Nephron (organoid): ENCODE measurements around the gene VLDLR.
"Not testable (repeated sequence)": the region's sequence is repeated elsewhere in the genome, so short reads cannot be mapped to it uniquely, and the experiment has no call there.

Source experiments
- H3K27ac Mint-ChIP-seq, 3 experiments: 2 replicates each; pipeline ENCODE4 v1.8.0; 2020; ENCODE audit warnings: mixed read lengths in 3 of 3, mild to moderate bottlenecking in 2 of 3, moderate library complexity in 1 of 3
- H3K27me3 Mint-ChIP-seq: 2 replicates; pipeline ENCODE4 v1.8.0; 2021; ENCODE audit warnings: low read depth, mild to moderate bottlenecking, moderate library complexity, mixed read lengths
- H3K36me3 Mint-ChIP-seq: 2 replicates; pipeline ENCODE4 v1.8.0; 2020; ENCODE audit warnings: low read depth, mixed read lengths
- H3K4me1 Mint-ChIP-seq: 2 replicates; pipeline ENCODE4 v1.8.0; 2020; ENCODE audit warnings: mixed read lengths
- H3K4me3 Mint-ChIP-seq, 3 experiments: 2 replicates each; pipeline ENCODE4 v1.8.0; 2020; ENCODE audit warnings: mild to moderate bottlenecking in 3 of 3, mixed read lengths in 3 of 3, moderate library complexity in 2 of 3
- H3K9me3 Mint-ChIP-seq: 2 replicates; pipeline ENCODE4 v1.8.0; 2020; ENCODE audit warnings: mixed read lengths
- TF ChIP-seq, protein P1 (sequence below), 3 experiments: fragments of 200-600 bp; sonication (generic); IDR thresholded peaks; one replicate each; pipeline ENCODE4 v1.5.0; 2021; ENCODE audit warnings: antibody characterized with exemption in 3 of 3; ENCODE audit not compliant: unreplicated experiment in 3 of 3

The VLDLR gene

DNA sequence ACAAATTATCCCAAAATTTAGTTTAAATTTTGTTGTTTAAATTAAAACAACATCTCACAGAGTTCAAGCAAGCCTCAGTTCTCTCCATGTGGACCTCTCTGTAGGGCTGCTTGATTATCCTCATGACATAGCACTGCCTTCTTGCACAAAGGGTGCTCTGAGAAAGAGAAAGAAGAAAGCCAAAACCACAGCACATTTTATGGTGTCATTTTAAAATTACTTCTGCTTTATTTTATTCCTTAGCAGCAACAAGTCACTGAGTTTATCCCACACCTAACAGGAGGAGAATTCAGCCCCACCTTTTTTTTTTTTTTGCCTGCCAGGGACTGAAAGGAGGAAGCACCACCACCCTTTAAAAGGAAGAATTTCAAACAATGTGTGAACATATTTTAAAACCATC lies 82.9 kb downstream of the VLDLR start:
- H3K36me3 Mint-ChIP-seq: no peaks in the 10 kb centered on the region
- TF ChIP-seq, protein P1, sequence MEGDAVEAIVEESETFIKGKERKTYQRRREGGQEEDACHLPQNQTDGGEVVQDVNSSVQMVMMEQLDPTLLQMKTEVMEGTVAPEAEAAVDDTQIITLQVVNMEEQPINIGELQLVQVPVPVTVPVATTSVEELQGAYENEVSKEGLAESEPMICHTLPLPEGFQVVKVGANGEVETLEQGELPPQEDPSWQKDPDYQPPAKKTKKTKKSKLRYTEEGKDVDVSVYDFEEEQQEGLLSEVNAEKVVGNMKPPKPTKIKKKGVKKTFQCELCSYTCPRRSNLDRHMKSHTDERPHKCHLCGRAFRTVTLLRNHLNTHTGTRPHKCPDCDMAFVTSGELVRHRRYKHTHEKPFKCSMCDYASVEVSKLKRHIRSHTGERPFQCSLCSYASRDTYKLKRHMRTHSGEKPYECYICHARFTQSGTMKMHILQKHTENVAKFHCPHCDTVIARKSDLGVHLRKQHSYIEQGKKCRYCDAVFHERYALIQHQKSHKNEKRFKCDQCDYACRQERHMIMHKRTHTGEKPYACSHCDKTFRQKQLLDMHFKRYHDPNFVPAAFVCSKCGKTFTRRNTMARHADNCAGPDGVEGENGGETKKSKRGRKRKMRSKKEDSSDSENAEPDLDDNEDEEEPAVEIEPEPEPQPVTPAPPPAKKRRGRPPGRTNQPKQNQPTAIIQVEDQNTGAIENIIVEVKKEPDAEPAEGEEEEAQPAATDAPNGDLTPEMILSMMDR (IDR thresholded peaks at IDR 0.05; ENCODE audit: unreplicated experiment in 3 of 3): no peak
- peaks cover 4% of the 10 kb centered on the region for H3K27me3 Mint-ChIP-seq
- H3K4me1 Mint-ChIP-seq: no peaks in the 10 kb centered on the region
- no peaks in the 10 kb centered on the region for H3K9me3 Mint-ChIP-seq
- H3K4me3 Mint-ChIP-seq: no peak overlapping the region
- no peak overlapping the region for H3K27ac Mint-ChIP-seq

DNA sequence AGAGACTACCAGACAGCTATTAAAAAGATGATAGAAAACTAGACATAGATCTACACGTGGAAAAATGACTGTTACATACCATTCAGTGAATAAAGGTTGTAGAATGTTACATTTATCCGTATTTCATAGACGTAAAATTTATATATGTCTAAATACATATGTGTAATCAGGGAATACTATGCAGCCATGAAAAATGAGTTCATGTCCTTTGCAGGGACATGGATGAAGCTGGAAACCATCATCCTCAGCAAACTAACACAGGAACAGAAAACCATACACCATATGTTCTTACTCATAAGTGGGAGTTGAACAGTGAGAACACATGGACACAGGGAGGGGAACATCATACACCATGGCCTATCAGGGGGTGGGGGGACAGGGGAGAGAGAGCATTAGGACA lies 85.7 kb downstream of the VLDLR start:
- not testable (repeated sequence) for H3K4me1 Mint-ChIP-seq, H3K36me3 Mint-ChIP-seq

More for the DNA sequence above, 85.7 kb downstream of the VLDLR start:
- H3K4me3 Mint-ChIP-seq, H3K9me3 Mint-ChIP-seq, H3K27ac Mint-ChIP-seq, H3K27me3 Mint-ChIP-seq: not testable (repeated sequence)
